Neural cell (in vitro differentiated cells): ENCODE data around the gene KLK11. TPM values are rescaled to one million over a fixed set of nuclear protein-coding genes. Genes with fewer than 3 reads are reported as not detected.
"Not testable (repeated sequence)": the region's sequence is repeated elsewhere in the genome, so short reads cannot be mapped to it uniquely, and the experiment has no call there.

Experiments used
- H2AFZ ChIP-seq: fragments of 200-600, 300-800 bp; sonication (generic), shearing (Covaris generic); 2 replicates; pipeline ENCODE4 v1.6.0; 2014; ENCODE audit warnings: low read depth, mild to moderate bottlenecking, antibody characterized with exemption, low read length, moderate library complexity
- H3F3A ChIP-seq: fragments of 200-600 bp; shearing (Covaris generic); 2 replicates; pipeline ENCODE4 v1.6.1; 2016; ENCODE audit warnings: mild to moderate bottlenecking, moderate library complexity, mixed read lengths, antibody characterized with exemption, low read length; ENCODE audit not compliant: insufficient read depth, poor library complexity, severe bottlenecking
- H3K27ac ChIP-seq: fragments of 200-600, 300-800 bp; sonication (generic), shearing (Covaris generic); 2 replicates; pipeline ENCODE4 v1.5.1; 2014; ENCODE audit warnings: mild to moderate bottlenecking, low read length, moderate library complexity
- H3K27me3 ChIP-seq: fragments of 300-800, 200-600 bp; sonication (generic), shearing (Covaris generic); 2 replicates; pipeline ENCODE4 v1.6.0; 2014; ENCODE audit warnings: mild to moderate bottlenecking, low read depth, low read length, moderate library complexity; ENCODE audit not compliant: insufficient read depth
- H3K36me3 ChIP-seq: fragments of 300-800, 200-600 bp; sonication (generic), shearing (Covaris generic); 2 replicates; pipeline ENCODE4 v1.5.1; 2014; ENCODE audit warnings: mild to moderate bottlenecking, antibody characterized with exemption, low read length, moderate library complexity; ENCODE audit not compliant: insufficient read depth
- H3K4me2 ChIP-seq: fragments of 300-800, 200-600 bp; sonication (generic), shearing (Covaris generic); 2 replicates; pipeline ENCODE4 v1.6.0; 2014; ENCODE audit warnings: mild to moderate bottlenecking, low read length
- H3K4me3 ChIP-seq: fragments of 300-800, 200-600 bp; sonication (generic), shearing (Covaris generic); 2 replicates; pipeline ENCODE4 v1.5.1; 2014; ENCODE audit warnings: mild to moderate bottlenecking, low read length, moderate library complexity
- H3K79me2 ChIP-seq: fragments of 200-600 bp; shearing (Covaris generic); replicated peaks from 2 replicates; pipeline ENCODE4 v1.6.0; 2014; ENCODE audit warnings: mild to moderate bottlenecking, low read length, moderate library complexity; ENCODE audit not compliant: insufficient read depth
- H3K9ac ChIP-seq: fragments of 300-800, 200-600 bp; sonication (generic), shearing (Covaris generic); 2 replicates; pipeline ENCODE4 v1.6.1; 2016; ENCODE audit warnings: mild to moderate bottlenecking, low read length, mixed read lengths
- H3K9me2 ChIP-seq: fragments of 200-600 bp; shearing (Covaris generic); 2 replicates; pipeline ENCODE4 v1.6.1; 2016; ENCODE audit warnings: mild to moderate bottlenecking, low read length, mixed read lengths; ENCODE audit not compliant: insufficient read depth
- H3K9me3 ChIP-seq: fragments of 200-600, 300-800 bp; sonication (generic), shearing (Covaris generic); 2 replicates; pipeline ENCODE4 v1.6.1; 2016; ENCODE audit warnings: mild to moderate bottlenecking, mixed run types, low read length, moderate library complexity, mixed read lengths
- H4K20me1 ChIP-seq: fragments of 200-600 bp; shearing (Covaris generic); 2 replicates; pipeline ENCODE4 v1.6.1; 2016; ENCODE audit warnings: mild to moderate bottlenecking, mixed run types; ENCODE audit not compliant: insufficient read depth
- CTCF ChIP-seq: fragments of 450-650 bp; IDR thresholded peaks from 2 replicates; pipeline ENCODE4 v1.5.1; 2014; ENCODE audit warnings: antibody characterized with exemption, mild to moderate bottlenecking, moderate library complexity; ENCODE audit not compliant: poor library complexity, severe bottlenecking
- EP300 ChIP-seq: fragments of 450-650 bp; conservative IDR thresholded peaks from 2 replicates; pipeline ENCODE4 v1.6.1; 2014; ENCODE audit warnings: antibody characterized with exemption, mild to moderate bottlenecking, moderate library complexity; ENCODE audit not compliant: poor library complexity, severe bottlenecking
- EZH2 ChIP-seq: fragments of 200-600, 300-800 bp; shearing (Covaris generic), sonication (generic); IDR thresholded peaks from 2 replicates; pipeline ENCODE4 v1.6.1; 2014; ENCODE audit warnings: antibody characterized with exemption, low read length, borderline replicate concordance, mild to moderate bottlenecking; ENCODE audit not compliant: insufficient read depth, poor library complexity, severe bottlenecking
- MXI1 ChIP-seq: fragments of 450-650 bp; conservative IDR thresholded peaks from 2 replicates; pipeline ENCODE4 v1.6.1; 2014; ENCODE audit warnings: antibody characterized with exemption, mild to moderate bottlenecking; ENCODE audit not compliant: poor library complexity, severe bottlenecking
- POLR2AphosphoS5 ChIP-seq: IDR thresholded peaks from 2 replicates; pipeline ENCODE4 v1.6.1; 2012
- RAD21 ChIP-seq: fragments of 450-650 bp; conservative IDR thresholded peaks from 2 replicates; pipeline ENCODE4 v1.6.1; 2014; ENCODE audit warnings: antibody characterized with exemption, mild to moderate bottlenecking, moderate library complexity
- REST ChIP-seq: IDR thresholded peaks from 2 replicates; pipeline ENCODE4 v1.6.1; 2012; ENCODE audit warnings: borderline replicate concordance
- SMC3 ChIP-seq: fragments of 450-650 bp; conservative IDR thresholded peaks from 2 replicates; pipeline ENCODE4 v1.6.1; 2014; ENCODE audit warnings: antibody characterized with exemption, mild to moderate bottlenecking, moderate library complexity; ENCODE audit not compliant: poor library complexity
- TAF1 ChIP-seq: IDR thresholded peaks from 2 replicates; pipeline ENCODE4 v1.6.1; 2012; ENCODE audit warnings: low read depth
- polyA plus RNA-seq: library from polyadenylated mRNA; depleted of rRNA; stranded (reverse); fragments of >200 nt; gene quantifications from 2 replicates; pipeline ENCODE4 v1.2.3, GENCODE V29; 2014

KLK11 gene
- polyA plus RNA-seq, 1 donor from 2014 or later: not detected

- H3F3A ChIP-seq: no peaks in the 10 kb centered on the region
- no peak overlapping the region for H3K4me3 ChIP-seq
- no peaks in the 10 kb centered on the region for H3K9me2 ChIP-seq
- no peaks in the 10 kb centered on the region for H4K20me1 ChIP-seq
- no peaks in the 10 kb centered on the region for H3K36me3 ChIP-seq
- H3K9me3 ChIP-seq: no peaks in the 10 kb centered on the region
- H3K27me3 ChIP-seq: no peaks in the 10 kb centered on the region
- H3K27ac ChIP-seq: no peak overlapping the region
- no peak overlapping the region for H3K4me2 ChIP-seq
- H3K9ac ChIP-seq: no peak overlapping the region
- TF ChIP-seq REST: no peak
- TF ChIP-seq EP300: no peak
- TF ChIP-seq CTCF: no peak
- no peak for TF ChIP-seq MXI1
- TF ChIP-seq TAF1: no peak
- no peak for TF ChIP-seq POLR2AphosphoS5
- TF ChIP-seq SMC3: no peak
- no peak for TF ChIP-seq RAD21
- H2AFZ ChIP-seq: no peak overlapping the region
- no peaks in the 10 kb centered on the region for H3K79me2 ChIP-seq
These were observed 33.8 kb downstream of the KLK11 start for GRCh38 chr19:50992666-50993035.

- H3K4me3 ChIP-seq, H3K9me2 ChIP-seq, H3K36me3 ChIP-seq, H3K9me3 ChIP-seq, H2AFZ ChIP-seq, H3K9ac ChIP-seq, H3K27ac ChIP-seq, H3F3A ChIP-seq, H4K20me1 ChIP-seq, H3K4me2 ChIP-seq, H3K79me2 ChIP-seq, H3K27me3 ChIP-seq: not testable (repeated sequence)
These were observed 42.0 kb downstream of the KLK11 start for GRCh38 chr19:50984416-50984815.

- no peaks in the 10 kb centered on the region for H3K9me2 ChIP-seq
- no peaks in the 10 kb centered on the region for H4K20me1 ChIP-seq
- H3K9me3 ChIP-seq: no peaks in the 10 kb centered on the region
- no peak within 1 kb of the TSS for H3K4me2 ChIP-seq
- no peaks in the 10 kb centered on the region for H3K27me3 ChIP-seq
- no peaks in the 10 kb centered on the region for H3K36me3 ChIP-seq
- no peak within 1 kb of the TSS for H2AFZ ChIP-seq
- no peak within 1 kb of the TSS for H3K9ac ChIP-seq
- TF ChIP-seq POLR2AphosphoS5 (no peak), REST (no peak), RAD21 (no peak), TAF1 (no peak), EZH2 (no peak), EP300 (no peak), MXI1 (no peak), SMC3 (no peak), CTCF (no peak)
- H3K27ac ChIP-seq: no peak within 1 kb of the TSS
- no peak within 1 kb of the TSS for H3K4me3 ChIP-seq
- H3F3A ChIP-seq: no peaks in the 10 kb centered on the region
- H3K79me2 ChIP-seq: no peaks in the 10 kb centered on the region
These were observed 42.7 kb downstream of the KLK11 start, which contains the start of gene KLK7 for GRCh38 chr19:50983625-50984292. KLK7 (minus strand) TSS chr19:50983917; CDS start chr19:50982399, 1,518 bp downstream.
